HCT116 (cell line): Measurements from ENCODE around the gene A3GALT2.

Source experiments
- EGR1 ChIP-seq: IDR thresholded peaks from 2 replicates; pipeline ENCODE4 v1.6.1; 2012; ENCODE audit warnings: low read depth
- EZH2 ChIP-seq: fragments of 200-600 bp; sonication (generic); IDR thresholded peaks from 2 replicates; pipeline ENCODE4 v1.6.1; 2017; ENCODE audit warnings: antibody characterized with exemption, mixed run types
- POLR2A ChIP-seq: IDR thresholded peaks from 2 replicates; pipeline ENCODE4 v1.7.0; 2011; ENCODE audit warnings: borderline replicate concordance; ENCODE audit not compliant: insufficient read depth, insufficient read length; ENCODE audit errors: extremely low read depth
- POLR2AphosphoS5 ChIP-seq: IDR thresholded peaks from 2 replicates; pipeline ENCODE4 v1.6.1; 2011; ENCODE audit warnings: mild to moderate bottlenecking, low read depth, low read length, moderate library complexity
- SIN3A ChIP-seq: IDR thresholded peaks from 2 replicates; pipeline ENCODE4 v1.6.1; 2012; ENCODE audit warnings: low read depth
- TCF7L2 ChIP-seq: IDR thresholded peaks from 2 replicates; pipeline ENCODE4 v1.7.0; 2011; ENCODE audit warnings: borderline replicate concordance, inconsistent platforms; ENCODE audit not compliant: insufficient read depth, insufficient read length; ENCODE audit errors: extremely low read depth
- YY1 ChIP-seq: IDR thresholded peaks from 2 replicates; pipeline ENCODE4 v1.6.1; 2011; ENCODE audit warnings: low read length, low read depth, moderate library complexity, mild to moderate bottlenecking; ENCODE audit not compliant: insufficient replicate concordance; ENCODE audit errors: extremely low read depth
- ZFX ChIP-seq: fragments of 450-650 bp; IDR thresholded peaks from 2 replicates; pipeline ENCODE4 v1.6.1; 2017
- ZNF274 ChIP-seq: fragments of 200-500 bp; sonication (Bioruptor generic); IDR thresholded peaks from 2 replicates; pipeline ENCODE4 v1.6.1; 2014; ENCODE audit warnings: mild to moderate bottlenecking, low read depth, low read length, inconsistent platforms
- TF ChIP-seq, protein P1 (sequence below), 3 experiments: fragments of 200-600 bp in 1 of 3; sonication (generic) in 1 of 3; IDR thresholded peaks in 2 of 3; conservative IDR thresholded peaks in 1 of 3; 2 replicates each; pipeline ENCODE4 v1.5.1; 2012 to 2017; ENCODE audit warnings: low read depth in 2 of 3, low read length in 2 of 3, antibody characterized with exemption in 1 of 3, borderline replicate concordance in 1 of 3, control low read depth in 1 of 3, mild to moderate bottlenecking in 1 of 3, mixed read lengths in 1 of 3, mixed run types in 1 of 3, moderate library complexity in 1 of 3; ENCODE audit not compliant: insufficient read depth in 1 of 3
- TF ChIP-seq, protein P2 (sequence below): IDR thresholded peaks from 2 replicates; pipeline ENCODE4 v1.6.1; 2012
- TF ChIP-seq, protein P3 (sequence below): IDR thresholded peaks from 2 replicates; pipeline ENCODE4 v1.6.1; 2012; ENCODE audit warnings: low read depth

DNA sequence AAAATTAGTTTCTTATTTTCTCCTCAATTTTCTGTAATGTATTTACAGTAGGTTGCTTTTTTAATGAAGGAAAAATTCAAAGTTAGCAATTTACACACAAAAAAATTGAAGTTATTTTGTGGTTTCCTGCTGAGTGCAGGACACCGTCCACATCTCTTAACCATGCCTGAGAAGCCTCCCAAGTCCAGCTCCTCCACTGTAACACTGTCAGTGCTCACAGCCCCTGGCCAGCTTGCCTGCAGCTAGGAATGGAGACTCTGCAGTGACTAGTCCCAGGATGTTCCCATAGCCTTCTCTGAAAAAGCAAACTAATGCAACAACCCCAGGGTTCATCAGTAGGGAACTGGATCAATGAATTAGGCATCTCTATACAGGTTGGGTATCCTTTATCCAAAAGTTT lies 3.5 kb downstream of the A3GALT2 start:
- TF ChIP-seq ZNF274 (no peak), POLR2A (no peak), EGR1 (no peak), POLR2AphosphoS5 (no peak), EZH2 (no peak), TCF7L2 (no peak), SIN3A (no peak), YY1 (no peak), ZFX (no peak)
- TF ChIP-seq, protein P1, sequence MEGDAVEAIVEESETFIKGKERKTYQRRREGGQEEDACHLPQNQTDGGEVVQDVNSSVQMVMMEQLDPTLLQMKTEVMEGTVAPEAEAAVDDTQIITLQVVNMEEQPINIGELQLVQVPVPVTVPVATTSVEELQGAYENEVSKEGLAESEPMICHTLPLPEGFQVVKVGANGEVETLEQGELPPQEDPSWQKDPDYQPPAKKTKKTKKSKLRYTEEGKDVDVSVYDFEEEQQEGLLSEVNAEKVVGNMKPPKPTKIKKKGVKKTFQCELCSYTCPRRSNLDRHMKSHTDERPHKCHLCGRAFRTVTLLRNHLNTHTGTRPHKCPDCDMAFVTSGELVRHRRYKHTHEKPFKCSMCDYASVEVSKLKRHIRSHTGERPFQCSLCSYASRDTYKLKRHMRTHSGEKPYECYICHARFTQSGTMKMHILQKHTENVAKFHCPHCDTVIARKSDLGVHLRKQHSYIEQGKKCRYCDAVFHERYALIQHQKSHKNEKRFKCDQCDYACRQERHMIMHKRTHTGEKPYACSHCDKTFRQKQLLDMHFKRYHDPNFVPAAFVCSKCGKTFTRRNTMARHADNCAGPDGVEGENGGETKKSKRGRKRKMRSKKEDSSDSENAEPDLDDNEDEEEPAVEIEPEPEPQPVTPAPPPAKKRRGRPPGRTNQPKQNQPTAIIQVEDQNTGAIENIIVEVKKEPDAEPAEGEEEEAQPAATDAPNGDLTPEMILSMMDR (IDR thresholded peaks at IDR 0.05 in 2 of 3, conservative IDR thresholded peaks at IDR 0.05 in 1 of 3; ENCODE audit: borderline replicate concordance in 1 of 3, insufficient read depth in 1 of 3, low read depth in 2 of 3, low read length in 2 of 3) = no peak
- TF ChIP-seq, protein P2, sequence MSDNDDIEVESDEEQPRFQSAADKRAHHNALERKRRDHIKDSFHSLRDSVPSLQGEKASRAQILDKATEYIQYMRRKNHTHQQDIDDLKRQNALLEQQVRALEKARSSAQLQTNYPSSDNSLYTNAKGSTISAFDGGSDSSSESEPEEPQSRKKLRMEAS = no peak
- TF ChIP-seq, protein P3, sequence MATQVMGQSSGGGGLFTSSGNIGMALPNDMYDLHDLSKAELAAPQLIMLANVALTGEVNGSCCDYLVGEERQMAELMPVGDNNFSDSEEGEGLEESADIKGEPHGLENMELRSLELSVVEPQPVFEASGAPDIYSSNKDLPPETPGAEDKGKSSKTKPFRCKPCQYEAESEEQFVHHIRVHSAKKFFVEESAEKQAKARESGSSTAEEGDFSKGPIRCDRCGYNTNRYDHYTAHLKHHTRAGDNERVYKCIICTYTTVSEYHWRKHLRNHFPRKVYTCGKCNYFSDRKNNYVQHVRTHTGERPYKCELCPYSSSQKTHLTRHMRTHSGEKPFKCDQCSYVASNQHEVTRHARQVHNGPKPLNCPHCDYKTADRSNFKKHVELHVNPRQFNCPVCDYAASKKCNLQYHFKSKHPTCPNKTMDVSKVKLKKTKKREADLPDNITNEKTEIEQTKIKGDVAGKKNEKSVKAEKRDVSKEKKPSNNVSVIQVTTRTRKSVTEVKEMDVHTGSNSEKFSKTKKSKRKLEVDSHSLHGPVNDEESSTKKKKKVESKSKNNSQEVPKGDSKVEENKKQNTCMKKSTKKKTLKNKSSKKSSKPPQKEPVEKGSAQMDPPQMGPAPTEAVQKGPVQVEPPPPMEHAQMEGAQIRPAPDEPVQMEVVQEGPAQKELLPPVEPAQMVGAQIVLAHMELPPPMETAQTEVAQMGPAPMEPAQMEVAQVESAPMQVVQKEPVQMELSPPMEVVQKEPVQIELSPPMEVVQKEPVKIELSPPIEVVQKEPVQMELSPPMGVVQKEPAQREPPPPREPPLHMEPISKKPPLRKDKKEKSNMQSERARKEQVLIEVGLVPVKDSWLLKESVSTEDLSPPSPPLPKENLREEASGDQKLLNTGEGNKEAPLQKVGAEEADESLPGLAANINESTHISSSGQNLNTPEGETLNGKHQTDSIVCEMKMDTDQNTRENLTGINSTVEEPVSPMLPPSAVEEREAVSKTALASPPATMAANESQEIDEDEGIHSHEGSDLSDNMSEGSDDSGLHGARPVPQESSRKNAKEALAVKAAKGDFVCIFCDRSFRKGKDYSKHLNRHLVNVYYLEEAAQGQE = no peak
